Testis (tissue), 3 donors: ENCODE data around the gene MAGI2. TPM values are rescaled to one million over a fixed set of nuclear protein-coding genes. Genes with fewer than 3 reads are reported as not detected.

ENCODE experiments used
- DNase-seq: peaks from one replicate; pipeline ENCODE4 v3.0.0-alpha.2; 2019
- H3K27ac ChIP-seq, 2 donors: fragments of 200-600 bp; sonication (generic); one replicate each; pipeline ENCODE4 v1.5.1; 2019
- H3K27me3 ChIP-seq: fragments of 200-600 bp; sonication (generic); one replicate; pipeline ENCODE4 v1.5.1; 2019
- H3K36me3 ChIP-seq: fragments of 200-600 bp; sonication (generic); one replicate; pipeline ENCODE4 v1.5.1; 2017; ENCODE audit warnings: low read depth; ENCODE audit errors: missing control alignments
- H3K4me1 ChIP-seq: fragments of 200-600 bp; sonication (generic); one replicate; pipeline ENCODE4 v1.5.1; 2019
- H3K4me3 ChIP-seq, 2 donors: fragments of 200-600 bp; sonication (generic); one replicate each; pipeline ENCODE4 v1.5.1; 2017 to 2019
- H3K9me3 ChIP-seq: fragments of 200-600 bp; sonication (generic); one replicate; pipeline ENCODE4 v1.5.1; 2017
- POLR2A ChIP-seq: fragments of 450-650 bp; IDR thresholded peaks from one replicate; pipeline ENCODE4 v1.6.1; 2017; ENCODE audit warnings: antibody characterized with exemption, mild to moderate bottlenecking, moderate library complexity
- WGBS, 2 donors: methylation state at CpG; one replicate each; pipeline ENCODE4 v1.1.5; 2018; 5-methylcytosine and 5-hydroxymethylcytosine counted together
- intact Hi-C: fragments of 100-400 bp; cut with DNase I; formaldehyde crosslinking; loops from one replicate; pipeline ENCODE4 v1.15.1; 2023; ENCODE audit warnings: low total_unique reads
- polyA plus RNA-seq: library from polyadenylated mRNA; stranded (reverse); fragments of 350-450 nt; fragmentation: Illumina TruSeq; extraction: RNeasy Lipid Tissue Mini Kit (QIAGEN cat#74804); gene quantifications from one replicate; pipeline ENCODE4 v1.2.3, GENCODE V29; 2014; ENCODE audit warnings: low read depth, low replicate concordance; ENCODE audit not compliant: insufficient read depth
- total RNA-seq, 2 donors: library from RNA; depleted of rRNA; stranded (reverse); fragments of >200 nt; gene quantifications; one replicate each; pipeline ENCODE4 v1.2.3, GENCODE V29; 2016
- TF ChIP-seq, protein P1 (sequence below), 3 experiments: fragments of 450-650 bp in 2 of 3; fragments of 200-600 bp in 1 of 3; sonication (generic) in 1 of 3; IDR thresholded peaks; one replicate each; pipeline ENCODE4 v1.5.1; 2016 to 2019; ENCODE audit warnings: antibody characterized with exemption in 3 of 3, mild to moderate bottlenecking in 2 of 3, moderate library complexity in 1 of 3

Gene MAGI2
- total and polyA plus RNA-seq, 3 donors from 2014 or later, result 11.2 to 13.1 (median 12.4) TPM

GRCh38 chr7:78563191-78563590, 890.3 kb downstream of the MAGI2 start:
- H3K27me3 ChIP-seq, result no peaks in the 10 kb centered on the region
- TF ChIP-seq POLR2A, result no peak
- TF ChIP-seq, protein P1, sequence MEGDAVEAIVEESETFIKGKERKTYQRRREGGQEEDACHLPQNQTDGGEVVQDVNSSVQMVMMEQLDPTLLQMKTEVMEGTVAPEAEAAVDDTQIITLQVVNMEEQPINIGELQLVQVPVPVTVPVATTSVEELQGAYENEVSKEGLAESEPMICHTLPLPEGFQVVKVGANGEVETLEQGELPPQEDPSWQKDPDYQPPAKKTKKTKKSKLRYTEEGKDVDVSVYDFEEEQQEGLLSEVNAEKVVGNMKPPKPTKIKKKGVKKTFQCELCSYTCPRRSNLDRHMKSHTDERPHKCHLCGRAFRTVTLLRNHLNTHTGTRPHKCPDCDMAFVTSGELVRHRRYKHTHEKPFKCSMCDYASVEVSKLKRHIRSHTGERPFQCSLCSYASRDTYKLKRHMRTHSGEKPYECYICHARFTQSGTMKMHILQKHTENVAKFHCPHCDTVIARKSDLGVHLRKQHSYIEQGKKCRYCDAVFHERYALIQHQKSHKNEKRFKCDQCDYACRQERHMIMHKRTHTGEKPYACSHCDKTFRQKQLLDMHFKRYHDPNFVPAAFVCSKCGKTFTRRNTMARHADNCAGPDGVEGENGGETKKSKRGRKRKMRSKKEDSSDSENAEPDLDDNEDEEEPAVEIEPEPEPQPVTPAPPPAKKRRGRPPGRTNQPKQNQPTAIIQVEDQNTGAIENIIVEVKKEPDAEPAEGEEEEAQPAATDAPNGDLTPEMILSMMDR (IDR thresholded peaks at IDR 0.05), result no peak
- no peak overlapping the region for H3K4me3 ChIP-seq
- H3K4me1 ChIP-seq, result no peaks in the 10 kb centered on the region
- no peaks in the 10 kb centered on the region for H3K36me3 ChIP-seq
- intact Hi-C loops, result no loop called here
- 62 to 77% methylated on average over 5 of the region's 5 CpGs for WGBS, 2 donors
- H3K27ac ChIP-seq, result no peak overlapping the region
- no peaks in the 10 kb centered on the region for H3K9me3 ChIP-seq
- no peak for DNase-seq

DNA sequence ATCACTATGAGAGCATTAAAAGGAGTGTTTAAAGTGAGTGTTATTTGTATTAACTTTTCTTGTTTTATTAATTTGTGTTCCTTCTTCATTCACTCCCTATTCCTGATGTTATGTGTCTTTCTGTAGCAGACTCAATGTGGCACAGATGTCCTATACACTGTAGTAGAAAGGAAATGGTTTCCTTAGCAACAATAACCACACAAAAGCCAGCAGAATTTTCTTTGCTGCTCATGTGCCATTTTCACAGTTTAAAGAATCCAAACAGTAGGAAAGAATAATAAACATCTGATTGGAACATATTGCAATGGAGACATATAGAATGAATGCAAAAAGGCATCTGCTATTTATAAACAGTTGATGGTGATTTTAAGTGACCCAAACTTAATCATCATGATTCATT, 891.3 kb downstream of the MAGI2 start:
- intact Hi-C loops, result no loop called here
- H3K36me3 ChIP-seq, result no peaks in the 10 kb centered on the region
- H3K27me3 ChIP-seq, result no peaks in the 10 kb centered on the region
- TF ChIP-seq, protein P1 (IDR thresholded peaks at IDR 0.05), result no peak
- TF ChIP-seq POLR2A, result no peak
- no peak overlapping the region for H3K27ac ChIP-seq
- H3K4me1 ChIP-seq, result no peaks in the 10 kb centered on the region
- no peak overlapping the region for H3K4me3 ChIP-seq
- no peak for DNase-seq
- no peaks in the 10 kb centered on the region for H3K9me3 ChIP-seq

DNA sequence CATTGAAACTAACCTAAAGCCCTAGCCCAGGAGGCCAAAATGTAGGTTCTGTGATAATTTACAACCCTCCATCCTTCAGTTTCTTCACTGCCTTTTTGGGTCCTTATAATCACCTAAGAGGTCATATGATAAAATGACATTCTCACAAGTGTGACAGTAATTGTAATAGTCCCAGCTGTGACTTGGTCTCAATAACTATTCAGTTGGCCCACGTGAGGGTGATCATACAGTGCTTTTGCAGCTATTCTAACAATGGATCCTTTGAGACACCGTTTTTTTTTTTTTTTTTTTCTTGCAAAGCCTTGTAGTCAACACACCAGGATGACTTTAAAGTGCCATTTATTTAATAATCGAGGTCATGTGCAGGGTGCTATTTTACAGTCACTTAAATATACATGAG, 894.9 kb downstream of the MAGI2 start:
- intact Hi-C loops, result no loop called here
- H3K4me3 ChIP-seq, result no peak overlapping the region
- no peaks in the 10 kb centered on the region for H3K36me3 ChIP-seq
- TF ChIP-seq POLR2A, result no peak
- TF ChIP-seq, protein P1 (IDR thresholded peaks at IDR 0.05), result no peak
- 66 to 79% methylated on average over 3 of the region's 3 CpGs for WGBS, 2 donors
- H3K27ac ChIP-seq, result no peak overlapping the region
- H3K9me3 ChIP-seq, result no peaks in the 10 kb centered on the region
- H3K4me1 ChIP-seq, result no peaks in the 10 kb centered on the region
- no peaks in the 10 kb centered on the region for H3K27me3 ChIP-seq
- DNase-seq, result no peak

GRCh38 chr7:78543976-78544375, 909.5 kb downstream of the MAGI2 start:
- Histone ChIP-seq H3K27ac (no peak overlapping the region), H3K4me1 (no peaks in the 10 kb centered on the region), H3K4me3 (no peak overlapping the region), H3K9me3 (no peaks in the 10 kb centered on the region), H3K27me3 (no peaks in the 10 kb centered on the region), H3K36me3 (no peaks in the 10 kb centered on the region)
- DNase-seq, result no peak
- intact Hi-C loops, result no loop called here
- TF ChIP-seq POLR2A, result no peak
- TF ChIP-seq, protein P1 (IDR thresholded peaks at IDR 0.05), result no peak
- 69 to 74% methylated on average over 1 of the region's 1 CpG for WGBS, 2 donors

- DNase-seq, result no peak
- no peaks in the 10 kb centered on the region for H3K27me3 ChIP-seq
- intact Hi-C loops, result no loop called here
- no peak overlapping the region for H3K27ac ChIP-seq
- H3K4me3 ChIP-seq, result no peak overlapping the region
- H3K9me3 ChIP-seq, result no peaks in the 10 kb centered on the region
- no peaks in the 10 kb centered on the region for H3K4me1 ChIP-seq
- no peaks in the 10 kb centered on the region for H3K36me3 ChIP-seq
- WGBS, 2 donors, result 79 to 84% methylated on average over 2 of the region's 2 CpGs
- TF ChIP-seq POLR2A, result no peak
- TF ChIP-seq, protein P1 (IDR thresholded peaks at IDR 0.05), result no peak
Observed at GRCh38 chr7:78542981-78543380, 910.5 kb downstream of the MAGI2 start.
